Fibroblast of skin of scalp (primary cell): ENCODE data around the gene SRRT.
"Not testable (repeated sequence)": the region's sequence is repeated elsewhere in the genome, so short reads cannot be mapped to it uniquely, and the experiment has no call there.

Experiments
- DNase-seq: peaks from one replicate; pipeline ENCODE4 v3.0.0-alpha.2; 2013

Gene SRRT

DNA sequence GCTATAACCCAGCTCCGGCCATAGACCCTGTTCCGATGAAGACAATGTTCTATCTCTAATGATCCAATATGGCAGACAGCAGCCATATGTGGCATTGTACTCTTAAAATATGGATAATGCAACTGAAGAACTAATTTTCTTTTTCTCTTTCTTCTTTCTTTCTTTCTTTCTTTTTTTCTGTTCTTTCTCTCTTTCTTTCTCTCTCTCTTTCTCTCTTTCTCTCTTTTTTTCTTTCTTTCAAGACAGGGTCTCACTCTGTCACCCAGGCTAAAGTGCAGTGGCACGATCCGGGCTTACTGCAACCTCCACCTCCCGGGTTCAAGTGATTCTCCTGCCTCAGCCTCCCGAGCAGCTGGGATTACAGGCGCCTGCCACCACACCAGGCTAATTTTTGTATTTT is 61.3 kb downstream of the SRRT start:
- DNase-seq = not testable (repeated sequence)
